Amniotic epithelial cell (primary cell): ENCODE results near the gene C1orf210.

ENCODE experiments used
- DNase-seq: peaks from one replicate; pipeline ENCODE4 v3.0.0-alpha.2; 2010; ENCODE audit warnings: low read depth

C1orf210 gene

GRCh38 chr1:43285269-43285990 lies at the start of gene C1orf210:
C1orf210 (minus strand) TSS chr1:43285581; CDS start chr1:43283270, 2,311 bp downstream.
- DNase-seq = no peak

- DNase-seq = no peak
These were observed 49.2 kb upstream of the C1orf210 start for GRCh38 chr1:43334453-43335205.

GRCh38 chr1:43331688-43332087 lies 46.3 kb upstream of the C1orf210 start:
- DNase-seq = no peak

- DNase-seq = peak; percentile 91
These were observed 44.8 kb upstream of the C1orf210 start for GRCh38 chr1:43329995-43330751.

GRCh38 chr1:43327549-43328292 lies 42.3 kb upstream of the C1orf210 start:
- no peak for DNase-seq

- no peak for DNase-seq
These were observed 40.0 kb upstream of the C1orf210 start for GRCh38 chr1:43325381-43325780.

- no peak for DNase-seq
These were observed 39.4 kb upstream of the C1orf210 start for GRCh38 chr1:43324810-43325209.

- DNase-seq = no peak
These were observed 37.1 kb upstream of the C1orf210 start for GRCh38 chr1:43322506-43322905.

GRCh38 chr1:43321331-43321891 lies 36.0 kb upstream of the C1orf210 start:
- DNase-seq = no peak

GRCh38 chr1:43319766-43320165 lies 34.4 kb upstream of the C1orf210 start:
- no peak for DNase-seq

GRCh38 chr1:43319288-43319687 lies 33.9 kb upstream of the C1orf210 start:
- DNase-seq = no peak

GRCh38 chr1:43318831-43319230 lies 33.5 kb upstream of the C1orf210 start:
- DNase-seq = no peak

- no peak for DNase-seq
These were observed 32.6 kb upstream of the C1orf210 start for GRCh38 chr1:43317817-43318471.

- no peak for DNase-seq
These were observed 31.5 kb upstream of the C1orf210 start for GRCh38 chr1:43316738-43317520.

- DNase-seq = no peak
These were observed 30.8 kb upstream of the C1orf210 start for GRCh38 chr1:43315963-43316737.

- DNase-seq = no peak
These were observed 30.1 kb upstream of the C1orf210 start for GRCh38 chr1:43315481-43315880.

- no peak for DNase-seq
These were observed 28.9 kb upstream of the C1orf210 start for GRCh38 chr1:43314233-43314632.

- DNase-seq = no peak
These were observed 28.4 kb upstream of the C1orf210 start for GRCh38 chr1:43313771-43314170.

GRCh38 chr1:43312663-43313515 lies 27.5 kb upstream of the C1orf210 start:
- no peak for DNase-seq
